GM12872 (cell line): Measurements from ENCODE around the gene FBF1.
A peak's percentile ranks its signal among the peaks of the same experiment; 100 is the strongest.

Source experiments
- CTCF ChIP-seq: IDR thresholded peaks from 3 replicates; pipeline ENCODE4 v1.5.1; 2011; ENCODE audit warnings: low read depth, mild to moderate bottlenecking, low read length, moderate library complexity; ENCODE audit not compliant: insufficient read depth

Gene FBF1

GRCh38 chr17:75908201-75908600 is 32.6 kb downstream of the FBF1 start:
- TF ChIP-seq CTCF, result no peak

DNA sequence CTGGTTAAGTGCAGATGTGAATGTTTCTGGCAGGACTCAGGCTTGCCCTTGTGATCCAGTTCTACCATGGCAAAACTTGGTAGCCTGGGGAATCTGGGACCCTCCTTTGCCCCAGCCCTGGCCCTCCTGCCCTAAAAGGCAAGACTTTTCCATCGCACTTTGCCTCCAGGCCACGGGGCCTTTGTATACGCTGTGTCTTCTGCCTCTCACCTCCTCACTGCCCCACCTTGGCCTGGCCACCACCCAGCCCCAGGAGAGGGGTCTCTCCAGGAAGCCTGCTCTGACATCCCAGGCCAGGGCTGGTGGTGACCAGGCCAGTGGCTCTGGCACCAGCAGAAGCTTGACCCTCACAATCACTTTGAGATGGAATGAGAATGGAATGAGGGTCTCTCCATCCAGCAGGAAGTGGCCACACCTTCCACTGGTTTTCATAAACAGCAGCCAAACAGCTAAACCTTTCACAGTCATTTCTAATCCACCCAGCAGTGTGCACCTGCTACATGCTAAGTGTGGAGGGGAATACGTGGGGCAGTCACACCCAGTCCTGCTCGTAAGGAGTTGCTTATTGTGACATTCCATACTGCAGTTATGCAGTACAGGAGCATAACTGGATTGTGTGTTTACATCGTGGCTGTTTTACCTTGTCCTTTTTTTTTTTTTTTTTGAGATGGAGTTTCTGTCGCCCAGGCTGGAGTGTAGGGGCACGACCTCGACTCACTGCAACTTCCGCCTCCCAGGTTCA is 34.5 kb downstream of the FBF1 start:
- no peak for TF ChIP-seq CTCF

GRCh38 chr17:75904749-75905521 is 35.9 kb downstream of the FBF1 start, which contains the start of gene MRPL38:
TSS of gene MRPL38 (minus strand) at chr17:75904884. CDS start at chr17:75904875, 9 bp downstream.
- TF ChIP-seq CTCF, result peak; percentile 87

GRCh38 chr17:75902406-75902805 is 38.4 kb downstream of the FBF1 start:
- no peak for TF ChIP-seq CTCF

GRCh38 chr17:75901727-75902126 is 39.1 kb downstream of the FBF1 start:
- TF ChIP-seq CTCF, result no peak

- no peak for TF ChIP-seq CTCF
Measured at GRCh38 chr17:75900691-75901533, 39.9 kb downstream of the FBF1 start.

GRCh38 chr17:75899767-75900468 is 40.9 kb downstream of the FBF1 start:
- TF ChIP-seq CTCF, result no peak
